Dendritic cell treated with granulocyte-macrophage colony-stimulating factor and Interleukin-4, amounts not matched to agents 40 ng/mL and 50 ng/mL, for 4 days (primary cell): ENCODE measurements around the gene AHRR.
"Not testable (repeated sequence)": the region's sequence is repeated elsewhere in the genome, so short reads cannot be mapped to it uniquely, and the experiment has no call there.

Experiments used
- H3K27ac Mint-ChIP-seq: one replicate; pipeline ENCODE4 v1.8.0; 2022; ENCODE audit warnings: mild to moderate bottlenecking, mixed read lengths
- H3K27me3 Mint-ChIP-seq: one replicate; pipeline ENCODE4 v1.8.0; 2022; ENCODE audit warnings: mild to moderate bottlenecking, mixed read lengths
- H3K36me3 Mint-ChIP-seq: one replicate; pipeline ENCODE4 v1.8.0; 2022; ENCODE audit warnings: low read depth, mixed read lengths
- H3K4me1 Mint-ChIP-seq: one replicate; pipeline ENCODE4 v1.8.0; 2022; ENCODE audit warnings: low read depth, mixed read lengths
- H3K4me3 Mint-ChIP-seq: one replicate; pipeline ENCODE4 v1.8.0; 2022; ENCODE audit warnings: mild to moderate bottlenecking, moderate library complexity, mixed read lengths
- H3K9me3 Mint-ChIP-seq: one replicate; pipeline ENCODE4 v1.8.0; 2022; ENCODE audit warnings: mixed read lengths
- intact Hi-C: fragments of 100-400 bp; cut with micrococcal nuclease; formaldehyde crosslinking; loops from one replicate; pipeline ENCODE4 v1.15.0; 2022

Gene AHRR

DNA sequence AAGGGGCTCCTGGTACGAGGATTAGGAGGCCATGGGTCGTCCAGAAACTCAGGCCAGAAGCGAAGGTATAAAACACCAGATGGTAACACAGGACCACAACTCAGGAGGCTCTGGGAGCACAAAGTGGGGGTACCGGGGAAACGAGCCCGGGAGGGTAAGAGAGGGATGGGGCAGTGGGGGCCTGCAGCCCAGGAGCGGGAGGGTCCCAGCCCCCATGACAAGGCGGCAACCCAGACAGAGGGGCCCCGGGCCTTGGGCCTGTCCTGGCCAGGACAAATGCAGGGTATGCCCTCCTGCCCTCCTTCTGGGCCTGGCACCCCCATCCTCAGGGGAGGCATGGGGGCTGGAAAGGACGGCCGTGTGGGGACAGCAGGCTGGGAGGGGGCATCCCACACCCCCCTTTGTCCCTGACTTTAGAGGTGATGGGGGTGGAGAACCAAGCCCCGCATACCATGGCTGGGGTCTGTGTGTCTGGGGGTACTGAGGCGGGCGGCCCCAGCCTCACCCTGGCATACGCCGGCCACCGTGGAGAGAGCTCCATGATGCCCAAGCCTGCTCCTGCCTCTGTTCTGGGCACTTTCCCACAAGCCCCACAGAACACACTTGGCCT lies 74.5 kb downstream of the AHRR start:
- intact Hi-C loops, result no loop called here
- Mint-ChIP-seq H3K27ac (peak overlapping the region; percentile 88), H3K9me3 (no peaks in the 10 kb centered on the region), H3K27me3 (no peaks in the 10 kb centered on the region), H3K4me3 (no peak overlapping the region), H3K36me3 (peaks cover 55% of the 10 kb centered on the region), H3K4me1 (peaks cover 78% of the 10 kb centered on the region)

DNA sequence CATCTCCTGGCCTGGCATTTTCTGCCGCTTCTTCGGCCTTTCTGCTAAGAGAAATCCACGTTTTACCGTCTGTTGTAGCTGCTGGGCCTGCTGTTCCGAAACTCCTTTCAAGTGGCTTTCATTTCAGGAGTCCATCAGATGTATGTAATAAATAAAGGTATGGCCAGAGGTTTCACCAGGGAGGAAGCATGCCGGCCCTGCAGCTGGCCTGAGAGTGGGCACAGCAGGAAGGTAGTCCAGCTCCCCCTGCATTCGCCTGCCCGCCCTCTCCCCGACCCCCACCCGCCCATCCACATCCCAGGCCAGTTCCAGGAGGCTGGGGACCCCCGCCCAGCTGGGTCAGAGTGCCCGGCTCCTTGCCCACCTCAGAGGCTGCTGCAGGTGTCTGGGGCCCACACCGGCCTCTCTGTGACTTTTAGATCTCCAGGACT lies 75.0 kb downstream of the AHRR start:
- intact Hi-C loops, result no loop called here
- H3K27ac Mint-ChIP-seq, result peak overlapping the region; percentile 88
- H3K27me3 Mint-ChIP-seq, result no peaks in the 10 kb centered on the region
- H3K4me3 Mint-ChIP-seq, result no peak overlapping the region
- peaks cover 80% of the 10 kb centered on the region for H3K4me1 Mint-ChIP-seq
- peaks cover 59% of the 10 kb centered on the region for H3K36me3 Mint-ChIP-seq
- no peaks in the 10 kb centered on the region for H3K9me3 Mint-ChIP-seq

DNA sequence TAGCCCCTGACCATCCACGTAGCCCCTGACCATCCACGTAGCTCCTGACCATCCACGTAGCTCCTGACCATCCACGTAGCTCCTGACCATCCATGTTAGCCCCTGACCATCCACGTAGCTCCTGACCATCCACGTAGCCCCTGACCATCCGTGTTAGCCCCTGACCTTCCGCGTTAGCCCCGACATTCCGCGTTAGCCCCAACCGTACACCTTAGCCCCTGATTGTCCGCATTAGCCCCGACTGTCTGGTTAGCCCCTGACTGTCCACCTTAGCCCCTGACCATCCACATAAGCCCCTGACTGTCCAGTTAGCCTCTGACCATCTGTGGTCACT lies 76.6 kb downstream of the AHRR start:
- H3K36me3 Mint-ChIP-seq, result peaks cover 63% of the 10 kb centered on the region
- H3K4me3 Mint-ChIP-seq, H3K9me3 Mint-ChIP-seq, H3K27me3 Mint-ChIP-seq, intact Hi-C loops: not testable (repeated sequence)
- peak overlapping the region; percentile 99 for H3K27ac Mint-ChIP-seq
- peaks cover 86% of the 10 kb centered on the region for H3K4me1 Mint-ChIP-seq

- no peaks in the 10 kb centered on the region for H3K9me3 Mint-ChIP-seq
- H3K27me3 Mint-ChIP-seq, result no peaks in the 10 kb centered on the region
- intact Hi-C loops, result loop anchor here (1.0 kb wide), 1 partner anchor 24 kb away; no protein-coding TSS in a partner anchor
- peaks cover 57% of the 10 kb centered on the region for H3K36me3 Mint-ChIP-seq
- H3K27ac Mint-ChIP-seq, result peak overlapping the region; percentile 99
- H3K4me1 Mint-ChIP-seq, result peaks cover 86% of the 10 kb centered on the region
- no peak overlapping the region for H3K4me3 Mint-ChIP-seq
These were observed 77.2 kb downstream of the AHRR start for GRCh38 chr5:398475-399295.

DNA sequence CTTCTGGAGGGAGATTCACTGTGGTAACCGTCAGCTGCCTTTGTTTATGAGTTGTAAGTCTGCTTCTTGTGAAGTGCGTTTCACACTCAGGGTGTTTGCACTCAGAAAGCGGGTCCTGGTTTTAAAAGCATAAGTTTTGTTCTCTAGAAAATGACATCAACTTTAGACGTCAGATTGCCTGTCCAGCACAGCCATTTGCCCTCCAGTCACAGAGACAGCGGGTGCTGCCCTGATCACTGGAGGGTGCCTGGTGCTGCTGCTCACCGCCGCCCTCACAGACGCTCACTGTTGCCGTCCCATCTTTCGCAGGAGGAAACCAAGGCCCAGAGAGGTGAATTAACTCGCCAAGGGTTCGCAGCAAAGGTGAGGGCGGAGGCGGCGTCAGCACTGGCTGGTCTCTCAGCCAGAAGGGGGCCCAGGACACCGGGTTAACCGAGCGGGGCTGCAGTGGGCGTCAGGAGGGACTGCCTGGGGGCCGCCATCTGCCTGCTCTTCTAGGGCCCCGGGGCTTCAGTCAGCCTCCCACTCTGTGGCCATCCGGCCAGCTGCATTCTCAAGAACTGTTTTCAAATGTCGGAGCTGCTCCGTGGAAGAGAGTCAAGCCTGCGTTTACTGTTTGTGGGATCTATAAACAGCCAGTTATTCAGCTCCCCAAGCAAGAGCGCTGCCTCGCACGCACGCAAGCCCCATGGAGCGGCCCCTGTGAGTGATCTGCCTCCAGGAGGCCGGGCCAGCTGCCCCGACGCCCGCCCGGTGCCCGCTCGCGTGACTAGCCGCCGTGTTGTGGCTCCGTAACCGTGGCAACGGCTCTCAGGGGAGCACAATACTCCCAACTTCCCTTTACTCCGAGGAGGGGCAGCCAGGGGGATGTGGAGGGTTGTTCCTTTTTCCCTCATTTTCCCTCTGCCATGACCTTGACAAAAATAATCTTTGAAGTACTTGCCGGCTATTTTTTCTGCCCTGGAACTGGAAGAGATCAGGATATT lies 78.1 kb downstream of the AHRR start:
- Mint-ChIP-seq H3K27ac (peak overlapping the region; percentile 99), H3K27me3 (peaks cover 2% of the 10 kb centered on the region), H3K4me1 (peaks cover 86% of the 10 kb centered on the region), H3K4me3 (peak overlapping the region; percentile 68), H3K9me3 (no peaks in the 10 kb centered on the region), H3K36me3 (peaks cover 62% of the 10 kb centered on the region)
- intact Hi-C loops, result loop anchor here (1.0 to 2.0 kb wide), 2 partner anchors 25 to 31 kb away; no protein-coding TSS in a partner anchor

GRCh38 chr5:400282-401145 lies 79.0 kb downstream of the AHRR start:
- Mint-ChIP-seq H3K27me3 (peaks cover 2% of the 10 kb centered on the region), H3K27ac (peak overlapping the region; percentile 99), H3K9me3 (no peaks in the 10 kb centered on the region), H3K4me1 (peaks cover 86% of the 10 kb centered on the region), H3K4me3 (peak overlapping the region; percentile 20), H3K36me3 (peaks cover 70% of the 10 kb centered on the region)
- intact Hi-C loops, result loop anchor here (2.0 kb wide), 1 partner anchor 32 kb away; no protein-coding TSS in a partner anchor

DNA sequence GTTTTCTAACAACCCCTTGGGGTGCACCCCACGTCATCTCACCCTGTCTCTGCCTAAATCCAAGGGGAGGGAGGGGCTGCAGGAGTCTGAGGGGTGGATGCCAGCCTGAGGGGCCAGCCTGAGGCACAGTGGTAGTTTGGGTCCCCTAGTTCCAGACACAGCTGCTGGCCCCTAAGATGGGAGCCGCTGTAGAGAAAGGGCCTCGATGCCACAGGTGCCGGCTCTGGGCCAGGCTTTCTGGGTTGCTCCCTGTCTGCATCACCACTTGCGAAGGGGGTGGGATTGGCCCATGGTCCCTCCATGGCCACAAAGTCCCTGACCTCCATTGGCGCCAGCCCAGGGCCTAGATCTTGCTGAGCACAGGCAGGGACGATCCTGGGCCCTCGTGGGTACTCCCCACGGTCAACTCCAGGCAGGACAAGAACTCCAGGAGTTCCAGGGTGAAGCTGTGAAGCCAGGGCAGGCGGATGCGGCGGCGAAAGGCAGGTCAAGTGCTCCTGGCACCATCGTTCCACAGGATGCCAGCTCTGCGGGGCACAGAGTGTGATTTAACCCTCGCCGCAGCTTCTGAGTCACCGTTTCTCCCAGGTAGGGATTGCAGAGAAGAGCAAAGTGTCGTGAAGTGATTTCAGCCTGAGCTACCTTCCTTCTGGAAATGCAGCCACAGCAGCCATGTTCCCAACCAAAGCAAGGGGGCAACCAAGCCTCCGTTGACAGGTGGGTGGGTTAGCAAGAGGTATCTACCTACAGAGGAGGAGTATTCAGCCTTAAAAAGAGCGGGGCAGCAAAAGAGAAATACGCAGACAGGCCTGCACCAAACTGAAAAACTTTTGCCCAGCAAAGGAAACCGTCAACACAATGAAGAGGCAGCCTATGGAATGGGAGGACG lies 79.9 kb downstream of the AHRR start:
- Mint-ChIP-seq H3K9me3 (no peaks in the 10 kb centered on the region), H3K27me3 (peaks cover 2% of the 10 kb centered on the region), H3K4me3 (no peak overlapping the region), H3K36me3 (peaks cover 70% of the 10 kb centered on the region), H3K4me1 (peaks cover 86% of the 10 kb centered on the region), H3K27ac (peak overlapping the region; percentile 99)
- intact Hi-C loops, result loop anchor here (2.0 kb wide), 1 partner anchor 33 kb away; no protein-coding TSS in a partner anchor

DNA sequence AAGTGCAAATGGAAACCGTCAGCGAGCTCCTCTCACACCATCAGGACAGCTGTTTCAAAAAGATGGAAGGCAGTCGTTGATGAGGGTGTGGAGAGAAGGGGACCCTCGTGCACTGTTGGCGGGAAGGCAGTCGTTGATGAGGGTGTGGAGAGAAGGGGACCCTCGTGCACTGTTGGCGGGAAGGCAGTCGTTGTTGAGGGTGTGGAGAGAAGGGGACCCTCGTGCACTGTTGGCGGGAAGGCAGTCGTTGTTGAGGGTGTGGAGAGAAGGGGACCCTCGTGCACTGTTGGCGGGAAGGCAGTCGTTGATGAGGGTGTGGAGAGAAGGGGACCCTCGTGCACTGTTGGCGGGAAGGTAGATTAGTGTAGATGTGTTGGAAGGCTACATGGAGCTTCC lies 80.7 kb downstream of the AHRR start:
- not testable (repeated sequence) for H3K9me3 Mint-ChIP-seq

DNA sequence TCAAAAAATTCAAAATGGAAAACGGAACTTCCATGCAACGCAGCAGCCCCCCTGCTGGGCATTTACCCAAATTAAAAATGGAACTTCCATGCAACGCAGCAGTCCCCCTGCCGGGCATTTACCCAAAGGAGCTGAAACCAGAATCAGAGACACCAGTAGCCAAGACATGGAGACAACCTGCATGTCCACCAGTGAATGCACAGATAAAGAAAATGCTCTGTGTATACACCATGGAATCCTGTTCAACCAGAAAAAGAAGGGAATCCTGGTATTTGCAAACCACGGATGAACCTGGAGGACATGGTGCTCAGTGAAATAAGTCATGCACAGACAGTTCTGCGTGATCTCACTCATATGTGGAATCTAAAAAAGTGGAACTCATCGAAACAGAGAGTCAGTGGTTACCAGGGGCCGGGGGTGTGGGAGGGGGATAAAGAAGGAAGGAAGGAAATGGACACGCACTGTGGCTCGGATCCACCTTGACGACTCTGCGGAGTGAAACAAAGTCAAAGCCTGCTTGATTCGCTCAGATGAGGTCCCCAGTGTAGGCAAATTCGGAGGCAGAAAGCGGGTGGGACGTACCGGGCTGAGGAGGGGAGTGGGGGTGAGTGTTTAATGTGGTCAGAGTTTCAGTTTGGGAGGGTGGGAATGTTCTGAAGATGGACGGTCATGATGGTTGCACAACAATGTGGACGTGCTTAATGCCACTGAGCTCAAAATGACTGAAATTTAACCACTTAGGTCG lies 81.3 kb downstream of the AHRR start:
- peak overlapping the region; percentile 74 for H3K4me3 Mint-ChIP-seq
- no peaks in the 10 kb centered on the region for H3K9me3 Mint-ChIP-seq
- H3K27ac Mint-ChIP-seq, result peak overlapping the region; percentile 99
- H3K27me3 Mint-ChIP-seq, result peaks cover 2% of the 10 kb centered on the region
- H3K4me1 Mint-ChIP-seq, result peaks cover 83% of the 10 kb centered on the region
- peaks cover 70% of the 10 kb centered on the region for H3K36me3 Mint-ChIP-seq
- intact Hi-C loops, result no loop called here

More for the DNA sequence above, 80.7 kb downstream of the AHRR start:
- H3K4me3 Mint-ChIP-seq, intact Hi-C loops, H3K27me3 Mint-ChIP-seq: not testable (repeated sequence)
- Mint-ChIP-seq H3K36me3 (peaks cover 71% of the 10 kb centered on the region), H3K27ac (peak overlapping the region; percentile 99), H3K4me1 (peaks cover 83% of the 10 kb centered on the region)

DNA sequence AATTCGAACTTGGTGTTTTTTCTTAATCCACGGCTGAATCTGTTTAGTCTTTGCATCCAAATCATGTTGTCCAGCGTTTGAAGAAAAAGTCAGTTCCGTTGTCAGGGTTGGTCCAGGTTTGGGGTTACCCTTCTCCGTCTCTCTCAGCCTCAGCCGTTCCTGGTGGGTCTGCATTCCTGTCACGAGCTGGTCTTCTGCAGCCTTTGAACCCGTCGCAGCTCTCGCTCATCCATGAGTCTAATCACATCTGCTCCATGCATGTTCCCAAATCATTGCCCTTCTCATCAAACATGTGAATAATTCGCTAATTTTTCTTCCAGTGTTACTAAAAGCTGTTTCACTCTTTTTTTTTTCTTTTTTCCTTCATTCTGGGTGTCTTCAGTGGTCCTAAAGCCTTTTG lies 82.5 kb downstream of the AHRR start:
- H3K4me3 Mint-ChIP-seq, result no peak overlapping the region
- intact Hi-C loops, result no loop called here
- H3K9me3 Mint-ChIP-seq, result no peaks in the 10 kb centered on the region
- peaks cover 75% of the 10 kb centered on the region for H3K4me1 Mint-ChIP-seq
- peak overlapping the region; percentile 46 for H3K27ac Mint-ChIP-seq
- H3K36me3 Mint-ChIP-seq, result peaks cover 58% of the 10 kb centered on the region
- H3K27me3 Mint-ChIP-seq, result peaks cover 2% of the 10 kb centered on the region

DNA sequence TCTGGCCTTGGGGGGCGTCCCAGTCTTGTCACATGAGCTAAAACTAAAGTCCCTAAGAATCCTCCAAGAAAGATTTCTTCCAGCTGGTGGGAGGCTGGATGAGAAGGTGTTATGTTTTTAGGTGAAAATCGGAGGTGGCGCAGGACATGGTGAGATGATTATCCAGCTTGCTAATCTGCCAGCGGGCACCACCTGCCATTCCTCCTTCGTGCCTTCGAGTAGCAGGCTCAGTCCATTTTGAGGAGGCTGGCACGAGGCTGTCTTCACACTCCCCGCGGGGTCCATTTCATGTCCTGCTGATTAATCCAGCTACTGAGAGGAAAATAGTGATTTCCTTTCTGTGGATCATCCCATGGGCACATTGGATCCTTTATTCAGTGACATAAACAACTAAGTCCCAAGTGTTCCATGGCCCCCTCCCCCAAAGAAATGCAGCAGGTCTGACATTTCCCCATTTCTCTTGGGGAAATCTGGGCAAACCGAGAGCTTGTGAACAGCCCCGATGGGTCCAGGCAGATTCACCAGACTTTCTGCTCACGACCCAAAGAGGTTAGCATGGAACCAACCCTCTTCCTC lies 83.2 kb downstream of the AHRR start:
- intact Hi-C loops, result no loop called here
- Mint-ChIP-seq H3K27me3 (peaks cover 2% of the 10 kb centered on the region), H3K9me3 (no peaks in the 10 kb centered on the region), H3K36me3 (peaks cover 58% of the 10 kb centered on the region), H3K4me1 (peaks cover 75% of the 10 kb centered on the region), H3K4me3 (no peak overlapping the region), H3K27ac (peak overlapping the region; percentile 46)
